GM21447 (cell line): ENCODE results near the gene TXNDC11.
"Not testable (repeated sequence)": the region's sequence is repeated elsewhere in the genome, so short reads cannot be mapped to it uniquely, and the experiment has no call there.

Experiments
- ATAC-seq: cut with Tn5 transposase; IDR thresholded peaks from one replicate; pipeline ENCODE4 v1.9.1; 2021; ENCODE audit not compliant: unreplicated experiment

Gene TXNDC11

DNA sequence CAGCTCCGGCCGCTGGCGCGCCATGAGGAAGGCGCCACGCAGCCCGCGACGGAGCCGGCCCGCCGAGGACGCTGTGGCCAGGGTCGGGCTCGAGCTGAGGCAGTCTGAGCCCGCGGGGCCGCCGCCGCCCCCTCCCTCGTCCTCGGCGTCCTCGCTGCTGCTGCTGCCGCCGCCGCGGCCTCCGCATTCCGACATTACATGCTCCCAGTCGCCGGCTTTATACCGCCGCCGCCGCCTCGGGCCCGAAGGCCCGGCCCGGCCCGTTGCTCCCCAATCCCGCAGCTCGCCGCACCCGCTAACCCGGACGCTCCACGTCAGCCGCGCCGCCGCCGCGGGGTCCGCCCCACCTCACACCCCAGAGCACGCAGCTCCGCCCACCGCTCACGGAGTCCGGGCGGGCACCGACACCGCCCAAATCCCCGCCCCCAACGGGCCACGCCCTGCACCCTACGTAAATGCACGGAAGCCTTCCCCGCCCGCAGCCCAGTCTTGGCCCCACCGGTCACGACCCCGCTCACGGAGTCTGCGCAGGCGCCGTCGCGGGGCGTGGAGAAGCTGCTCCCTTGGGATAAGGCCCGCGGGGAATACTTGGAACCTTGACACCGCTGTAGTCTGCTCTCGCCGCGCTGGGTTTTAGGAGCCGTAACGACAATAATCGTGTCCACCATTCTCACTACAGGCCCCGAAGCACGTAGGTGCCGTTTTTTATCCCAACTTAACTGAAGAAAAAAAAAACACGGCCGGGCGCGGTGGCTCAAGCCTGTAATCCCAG is at the start of gene TXNDC11:
TXNDC11 (minus strand) TSS at position 322 of the 772 bp plus-strand sequence; CDS start at position 195, 127 bp downstream.
- peak; percentile 91 for ATAC-seq

DNA sequence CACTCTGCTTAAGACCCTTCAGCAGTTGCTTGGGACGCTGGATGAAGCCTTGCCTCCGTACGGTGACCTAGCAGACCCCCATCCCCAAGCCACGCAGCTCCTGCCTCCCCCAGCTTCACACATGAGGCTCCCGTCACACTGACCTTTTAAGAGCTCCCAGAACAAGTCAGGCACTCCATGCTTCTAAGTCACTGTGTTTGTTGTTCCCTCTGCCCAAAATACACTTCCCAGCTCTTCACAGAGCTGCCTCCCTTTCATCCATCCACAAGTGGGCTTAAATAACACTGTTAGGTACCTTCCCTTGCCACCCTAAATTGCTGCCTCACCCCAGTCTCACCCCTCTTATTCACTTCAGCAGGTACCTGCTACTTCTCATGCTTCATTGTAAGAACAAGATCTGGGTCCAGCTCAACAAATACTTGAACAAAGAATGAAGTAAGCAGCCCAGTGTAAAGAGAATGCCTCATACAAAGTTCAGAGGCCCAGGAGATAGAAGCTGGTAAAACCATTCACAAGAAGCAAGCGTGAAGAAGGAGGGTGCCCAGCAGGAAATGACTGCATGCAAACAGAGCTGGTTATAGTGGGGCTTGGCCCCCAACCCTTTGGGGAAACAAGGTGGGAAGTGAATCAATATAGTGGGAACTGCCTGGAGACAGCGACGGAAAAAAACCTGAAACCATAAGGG is 48.6 kb upstream of the TXNDC11 start:
- no peak for ATAC-seq

DNA sequence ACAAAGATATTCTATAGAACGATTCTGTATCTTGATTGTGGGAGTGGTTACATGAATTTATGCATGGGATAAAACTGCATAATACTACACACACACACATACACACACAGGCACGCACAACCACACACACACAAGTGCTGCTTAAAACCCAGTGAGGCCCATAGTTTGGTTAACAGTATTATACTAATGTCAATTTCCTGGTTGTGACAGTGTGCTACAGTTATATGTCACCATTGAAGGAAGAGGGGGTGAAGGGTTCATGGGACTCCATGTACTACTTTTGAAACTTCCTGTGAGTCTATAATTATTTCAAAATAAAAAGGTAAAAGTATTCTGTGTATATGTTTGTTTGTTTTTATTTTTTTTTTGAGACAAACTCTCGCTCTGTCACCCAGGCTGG is 46.3 kb upstream of the TXNDC11 start:
- no peak for ATAC-seq

GRCh38 chr16:11784980-11785599 is 42.4 kb upstream of the TXNDC11 start:
- ATAC-seq, result not testable (repeated sequence)

- ATAC-seq, result not testable (repeated sequence)
These were observed 41.7 kb upstream of the TXNDC11 start for GRCh38 chr16:11784381-11784780.

DNA sequence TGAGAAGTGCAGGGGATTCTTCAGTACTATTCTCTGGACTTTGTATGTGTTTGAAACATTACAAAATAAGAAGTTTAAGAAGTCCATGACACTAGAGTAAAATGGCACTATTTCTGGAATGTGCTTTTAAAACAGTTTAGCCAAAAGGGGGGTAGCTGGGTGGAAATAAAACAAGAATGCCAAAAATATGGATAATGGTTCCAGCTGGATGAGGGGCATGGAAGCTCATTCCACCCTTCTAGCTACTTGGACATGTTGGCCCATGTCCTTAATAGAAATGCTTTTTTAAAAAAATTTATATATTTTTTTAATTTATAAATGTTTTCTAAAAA is 41.3 kb upstream of the TXNDC11 start:
- no peak for ATAC-seq

- peak; percentile 61 for ATAC-seq
These were observed 40.8 kb upstream of the TXNDC11 start for GRCh38 chr16:11783319-11784037.

GRCh38 chr16:11781773-11782172 is 39.1 kb upstream of the TXNDC11 start:
- no peak for ATAC-seq

- no peak for ATAC-seq
These were observed 38.5 kb upstream of the TXNDC11 start for GRCh38 chr16:11780991-11781680.

- ATAC-seq, result no peak
These were observed 36.4 kb upstream of the TXNDC11 start for GRCh38 chr16:11779074-11779473.

GRCh38 chr16:11774065-11774626 is 31.5 kb upstream of the TXNDC11 start:
- ATAC-seq, result no peak

DNA sequence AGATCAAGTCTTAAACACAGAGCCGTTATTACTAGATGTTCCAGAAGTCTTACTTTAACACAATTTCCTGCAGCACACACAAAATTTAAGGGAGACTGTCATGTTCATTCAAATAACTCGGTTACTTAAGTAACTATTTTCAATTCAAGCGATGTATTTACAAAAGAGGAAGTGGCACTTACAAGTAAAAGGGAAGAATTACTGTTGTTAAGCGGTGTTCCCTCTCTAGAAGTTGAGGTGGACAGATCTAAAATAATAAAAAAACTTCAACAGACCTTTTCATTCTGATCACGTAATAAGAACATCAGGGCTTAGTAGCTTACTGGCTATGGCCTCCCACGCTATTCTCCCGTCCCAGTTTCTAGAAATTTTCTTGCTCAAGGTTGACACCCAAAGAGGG is 26.2 kb upstream of the TXNDC11 start:
- ATAC-seq, result peak; percentile 69

DNA sequence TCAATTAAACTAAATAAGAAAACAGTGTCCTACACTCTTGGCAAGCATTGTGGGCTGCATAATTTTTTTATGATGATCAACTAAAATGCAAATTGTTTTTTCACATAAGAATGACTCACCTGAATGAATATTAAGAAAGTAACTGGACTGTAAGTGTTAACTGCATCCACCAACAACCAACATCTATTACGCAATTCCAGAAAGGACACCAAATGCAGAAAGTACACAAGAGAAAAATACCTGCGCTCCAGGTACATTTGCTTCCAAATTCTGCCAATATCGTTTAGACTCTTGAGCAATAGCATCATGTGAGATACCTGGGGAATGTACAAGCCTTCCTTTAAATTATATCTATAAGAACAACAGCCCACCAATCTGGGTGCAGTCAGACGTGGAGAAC is 19.8 kb upstream of the TXNDC11 start:
- no peak for ATAC-seq

DNA sequence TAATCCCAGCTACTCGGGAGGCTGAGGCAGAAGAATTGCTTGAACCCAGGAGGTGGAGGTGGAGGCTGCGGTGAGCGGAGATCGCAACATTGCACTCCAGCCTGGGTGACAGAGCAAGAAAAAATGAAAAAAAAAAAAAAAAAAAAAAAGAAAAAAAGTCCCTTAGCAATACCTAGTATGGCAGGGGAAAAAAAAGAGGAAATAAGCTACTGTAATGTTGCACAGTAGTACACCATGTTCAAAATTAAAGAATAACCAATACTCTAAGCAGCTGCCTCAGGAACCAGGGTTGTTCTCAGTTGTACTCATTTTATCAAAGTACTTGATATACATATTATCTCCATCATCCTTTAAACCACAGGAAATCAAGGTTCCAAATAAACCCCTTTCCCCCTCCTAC is 17.3 kb upstream of the TXNDC11 start:
- ATAC-seq, result no peak

DNA sequence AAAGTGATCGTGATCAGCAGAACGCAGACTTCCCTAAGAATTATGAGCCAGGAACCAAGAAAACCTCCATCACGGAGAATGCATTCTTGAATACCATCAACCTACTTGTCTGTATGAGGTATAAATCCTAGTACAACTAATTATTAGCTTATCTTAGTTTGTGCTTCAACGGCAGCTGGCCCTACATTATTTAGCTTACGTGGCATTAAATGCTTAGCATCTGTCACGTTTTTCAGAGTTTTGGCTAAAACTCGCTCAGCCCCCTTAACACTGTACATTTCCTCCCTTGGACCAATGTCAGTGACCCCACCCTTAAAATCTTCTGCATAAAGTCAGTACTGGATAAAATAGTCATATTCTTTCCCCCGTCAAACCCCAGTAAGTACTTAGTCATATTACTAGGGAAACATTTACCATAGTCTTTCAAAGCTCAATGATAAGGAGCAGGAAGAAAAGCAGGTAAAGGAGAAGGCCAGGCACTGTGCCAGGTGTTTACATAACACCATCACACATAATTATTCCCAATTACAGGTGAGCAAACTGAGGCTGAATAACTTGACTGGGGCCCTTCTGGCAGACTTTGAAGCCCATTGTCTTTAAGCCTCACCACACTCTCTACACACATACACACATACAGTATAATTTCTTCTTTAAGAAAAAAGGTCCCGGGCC is 16.6 kb upstream of the TXNDC11 start:
- no peak for ATAC-seq

- ATAC-seq, result no peak
These were observed 15.3 kb upstream of the TXNDC11 start for GRCh38 chr16:11757671-11758545.

DNA sequence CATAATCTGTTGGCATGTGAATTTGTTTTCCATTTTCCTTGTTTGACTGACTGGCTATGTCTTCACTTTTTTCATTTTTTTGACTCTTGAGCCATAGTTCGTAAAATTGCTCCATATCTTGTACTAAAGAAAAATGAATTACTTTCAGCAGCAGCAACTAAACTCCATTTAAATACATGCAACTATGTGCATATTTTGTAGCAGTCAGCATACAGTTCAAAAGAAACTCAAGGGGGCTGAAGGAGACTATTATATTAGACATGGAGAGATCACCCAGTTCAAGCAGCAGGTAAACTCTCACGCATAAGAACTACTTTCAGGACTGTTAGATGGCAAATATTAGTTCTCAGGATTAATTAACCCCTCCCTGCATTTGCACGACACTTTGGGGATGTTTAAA is 13.6 kb upstream of the TXNDC11 start:
- ATAC-seq, result no peak

DNA sequence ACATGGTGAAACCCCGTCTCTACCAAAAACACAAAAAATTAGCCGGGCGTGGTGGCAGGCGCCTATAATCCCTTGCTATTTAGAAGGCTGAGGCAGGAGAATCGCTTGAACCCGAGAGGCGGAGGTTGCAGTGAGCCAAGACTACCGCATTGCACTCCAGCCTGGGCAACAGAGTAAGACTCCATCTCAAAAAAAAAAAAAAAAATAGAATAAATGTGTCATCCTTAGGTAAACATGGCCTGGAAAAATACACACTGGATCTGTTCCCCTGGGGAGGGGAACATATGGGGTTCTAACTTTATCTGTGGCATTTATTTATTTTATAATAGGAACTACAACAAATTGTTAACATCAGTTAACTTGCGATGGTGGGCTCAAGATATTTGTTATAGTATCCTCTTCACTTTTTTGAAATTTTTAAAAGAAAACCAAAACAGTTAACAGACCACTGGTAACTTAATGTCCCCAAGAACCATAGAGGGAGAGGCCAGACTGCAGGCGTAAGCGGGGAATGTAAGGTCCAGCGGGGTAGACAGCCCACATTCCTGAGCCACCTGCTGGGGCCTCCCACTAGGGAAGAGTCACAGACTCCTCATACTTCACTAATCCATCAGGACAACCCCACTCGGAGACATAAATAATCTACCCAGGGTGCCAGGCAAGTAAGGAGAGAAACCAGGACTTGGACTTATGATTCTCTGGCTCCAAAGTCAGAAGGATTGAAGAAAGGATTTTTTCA is 12.5 kb upstream of the TXNDC11 start:
- ATAC-seq, result no peak
